ENCODE measurements around the gene MRPL34. TPM values are rescaled to one million over a fixed set of nuclear protein-coding genes. Genes with fewer than 3 reads are reported as not detected.

The MRPL34 gene
- total and polyA plus RNA-seq, 9 of the 15 experiments (the other 6 are each of a cell fraction or from before 2014, with no cell fraction given) = 11.5 to 256 (median 72.5) TPM

- TF ChIP-seq, protein P1, sequence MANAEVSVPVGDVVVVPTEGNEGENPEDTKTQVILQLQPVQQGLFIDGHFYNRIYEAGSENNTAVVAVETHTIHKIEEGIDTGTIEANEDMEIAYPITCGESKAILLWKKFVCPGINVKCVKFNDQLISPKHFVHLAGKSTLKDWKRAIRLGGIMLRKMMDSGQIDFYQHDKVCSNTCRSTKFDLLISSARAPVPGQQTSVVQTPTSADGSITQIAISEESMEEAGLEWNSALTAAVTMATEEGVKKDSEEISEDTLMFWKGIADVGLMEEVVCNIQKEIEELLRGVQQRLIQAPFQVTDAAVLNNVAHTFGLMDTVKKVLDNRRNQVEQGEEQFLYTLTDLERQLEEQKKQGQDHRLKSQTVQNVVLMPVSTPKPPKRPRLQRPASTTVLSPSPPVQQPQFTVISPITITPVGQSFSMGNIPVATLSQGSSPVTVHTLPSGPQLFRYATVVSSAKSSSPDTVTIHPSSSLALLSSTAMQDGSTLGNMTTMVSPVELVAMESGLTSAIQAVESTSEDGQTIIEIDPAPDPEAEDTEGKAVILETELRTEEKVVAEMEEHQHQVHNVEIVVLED (CRISPR knock-in tag; IDR thresholded peaks at IDR 0.05) = no peak
- TF ChIP-seq HES1 (IDR thresholded peaks at IDR 0.05; ENCODE audit: low read depth) (no peak), ZNF561 (CRISPR knock-in tag; conservative IDR thresholded peaks at IDR 0.05) (no peak), FOS (IDR thresholded peaks at IDR 0.05; ENCODE audit: extremely low read depth, insufficient read length) (no peak), MCM3 (IDR thresholded peaks at IDR 0.05) (no peak), MYBL2 (IDR thresholded peaks at IDR 0.05; ENCODE audit: low read depth) (no peak), MYBL2 (CRISPR knock-in tag; IDR thresholded peaks at IDR 0.05; ENCODE audit: borderline replicate concordance) (no peak), XRCC3 (IDR thresholded peaks at IDR 0.05) (no peak), ZNF431 (CRISPR knock-in tag; IDR thresholded peaks at IDR 0.05) (no peak), POU5F1 (IDR thresholded peaks at IDR 0.05; ENCODE audit: borderline replicate concordance, low read depth, low read length, partially characterized antibody) (no peak), PTTG1 (tag; IDR thresholded peaks at IDR 0.05; ENCODE audit: low read depth) (no peak), MEIS2 (IDR thresholded peaks at IDR 0.05; ENCODE audit: partially characterized antibody) (peak; percentile 13), L3MBTL2 (IDR thresholded peaks at IDR 0.05) (no peak; the same call in 1 of the 2 replicates)
- TF ChIP-seq, protein P2, sequence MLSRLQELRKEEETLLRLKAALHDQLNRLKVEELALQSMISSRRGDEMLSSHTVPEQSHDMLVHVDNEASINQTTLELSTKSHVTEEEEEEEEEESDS (CRISPR knock-in tag; IDR thresholded peaks at IDR 0.05) = no peak
- TF ChIP-seq, protein P3, sequence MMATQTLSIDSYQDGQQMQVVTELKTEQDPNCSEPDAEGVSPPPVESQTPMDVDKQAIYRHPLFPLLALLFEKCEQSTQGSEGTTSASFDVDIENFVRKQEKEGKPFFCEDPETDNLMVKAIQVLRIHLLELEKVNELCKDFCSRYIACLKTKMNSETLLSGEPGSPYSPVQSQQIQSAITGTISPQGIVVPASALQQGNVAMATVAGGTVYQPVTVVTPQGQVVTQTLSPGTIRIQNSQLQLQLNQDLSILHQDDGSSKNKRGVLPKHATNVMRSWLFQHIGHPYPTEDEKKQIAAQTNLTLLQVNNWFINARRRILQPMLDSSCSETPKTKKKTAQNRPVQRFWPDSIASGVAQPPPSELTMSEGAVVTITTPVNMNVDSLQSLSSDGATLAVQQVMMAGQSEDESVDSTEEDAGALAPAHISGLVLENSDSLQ (IDR thresholded peaks at IDR 0.05) = peak; percentile 17; the same call in 1 of the 2 replicates
- TF ChIP-seq, protein P4, sequence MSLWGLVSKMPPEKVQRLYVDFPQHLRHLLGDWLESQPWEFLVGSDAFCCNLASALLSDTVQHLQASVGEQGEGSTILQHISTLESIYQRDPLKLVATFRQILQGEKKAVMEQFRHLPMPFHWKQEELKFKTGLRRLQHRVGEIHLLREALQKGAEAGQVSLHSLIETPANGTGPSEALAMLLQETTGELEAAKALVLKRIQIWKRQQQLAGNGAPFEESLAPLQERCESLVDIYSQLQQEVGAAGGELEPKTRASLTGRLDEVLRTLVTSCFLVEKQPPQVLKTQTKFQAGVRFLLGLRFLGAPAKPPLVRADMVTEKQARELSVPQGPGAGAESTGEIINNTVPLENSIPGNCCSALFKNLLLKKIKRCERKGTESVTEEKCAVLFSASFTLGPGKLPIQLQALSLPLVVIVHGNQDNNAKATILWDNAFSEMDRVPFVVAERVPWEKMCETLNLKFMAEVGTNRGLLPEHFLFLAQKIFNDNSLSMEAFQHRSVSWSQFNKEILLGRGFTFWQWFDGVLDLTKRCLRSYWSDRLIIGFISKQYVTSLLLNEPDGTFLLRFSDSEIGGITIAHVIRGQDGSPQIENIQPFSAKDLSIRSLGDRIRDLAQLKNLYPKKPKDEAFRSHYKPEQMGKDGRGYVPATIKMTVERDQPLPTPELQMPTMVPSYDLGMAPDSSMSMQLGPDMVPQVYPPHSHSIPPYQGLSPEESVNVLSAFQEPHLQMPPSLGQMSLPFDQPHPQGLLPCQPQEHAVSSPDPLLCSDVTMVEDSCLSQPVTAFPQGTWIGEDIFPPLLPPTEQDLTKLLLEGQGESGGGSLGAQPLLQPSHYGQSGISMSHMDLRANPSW (CRISPR knock-in tag; IDR thresholded peaks at IDR 0.05) = peak; percentile 28; the same call in 1 of the 2 replicates
- TF ChIP-seq, protein P5, sequence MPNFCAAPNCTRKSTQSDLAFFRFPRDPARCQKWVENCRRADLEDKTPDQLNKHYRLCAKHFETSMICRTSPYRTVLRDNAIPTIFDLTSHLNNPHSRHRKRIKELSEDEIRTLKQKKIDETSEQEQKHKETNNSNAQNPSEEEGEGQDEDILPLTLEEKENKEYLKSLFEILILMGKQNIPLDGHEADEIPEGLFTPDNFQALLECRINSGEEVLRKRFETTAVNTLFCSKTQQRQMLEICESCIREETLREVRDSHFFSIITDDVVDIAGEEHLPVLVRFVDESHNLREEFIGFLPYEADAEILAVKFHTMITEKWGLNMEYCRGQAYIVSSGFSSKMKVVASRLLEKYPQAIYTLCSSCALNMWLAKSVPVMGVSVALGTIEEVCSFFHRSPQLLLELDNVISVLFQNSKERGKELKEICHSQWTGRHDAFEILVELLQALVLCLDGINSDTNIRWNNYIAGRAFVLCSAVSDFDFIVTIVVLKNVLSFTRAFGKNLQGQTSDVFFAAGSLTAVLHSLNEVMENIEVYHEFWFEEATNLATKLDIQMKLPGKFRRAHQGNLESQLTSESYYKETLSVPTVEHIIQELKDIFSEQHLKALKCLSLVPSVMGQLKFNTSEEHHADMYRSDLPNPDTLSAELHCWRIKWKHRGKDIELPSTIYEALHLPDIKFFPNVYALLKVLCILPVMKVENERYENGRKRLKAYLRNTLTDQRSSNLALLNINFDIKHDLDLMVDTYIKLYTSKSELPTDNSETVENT (CRISPR knock-in tag; IDR thresholded peaks at IDR 0.05) = peak; percentile 71
These were observed 32.2 kb downstream of the MRPL34 start (continued) for GRCh38 chr19:17337675-17338432.

All from K562 (cell line).